K562 (cell line): ENCODE results near the gene GALNT5. TPM values are rescaled to one million over a fixed set of nuclear protein-coding genes. Genes with fewer than 3 reads are reported as not detected.
A peak's percentile ranks its signal among the peaks of the same experiment; 100 is the strongest.

ENCODE experiments used
- ATAC-seq: fragments of 200-7000 bp; cut with Tn5 transposase; 3 replicates; pipeline ENCODE4 v1.9.1; 2020; ENCODE audit warnings: moderate library complexity
- BruUV-seq: library from RNA; stranded (reverse); fragments of 400-500 nt; replicated peaks from 2 replicates; lab custom pipeline; 2021; lab: Mats Ljungman, UMichigan
- CTCF ChIA-PET: fragments of 300-600 bp; formaldehyde crosslinking; extraction: SDS; loops from one replicate; lab custom pipeline; 2021; ENCODE audit warnings: low intra/inter-chr PET ratio; lab: Yijun Ruan, JAX
- POLR2A ChIA-PET: fragments of 300-600, 350-650 bp; sonication (Branson Sonifier 250); formaldehyde crosslinking; extraction: SDS; loops from one replicate; lab custom pipeline; 2021; ENCODE audit warnings: antibody characterized with exemption, inconsistent platforms; lab: Yijun Ruan, JAX
- DNase-seq, 4 experiments: peaks; one replicate each; pipeline versions ENCODE4 v3.0.0 to v3.0.0-alpha.2; 2011 to 2018; ENCODE audit warnings: low spot score in 3 of 4, mixed read lengths in 3 of 4; ENCODE audit errors: extremely low read depth in 1 of 4
- FAIRE-seq: peaks from 2 replicates; lab custom pipeline; 2011; peaks lifted over from hg19 to GRCh38; lab: Jason Lieb, UNC
- H2AFZ ChIP-seq: 2 replicates; pipeline ENCODE4 v1.6.0; 2011; ENCODE audit warnings: low read depth, low read length, control low read depth, inconsistent platforms
- H3K27ac ChIP-seq: fragments of 200-600 bp; 3 replicates; pipeline ENCODE4 v1.8.0; 2011; ENCODE audit warnings: low read depth, mild to moderate bottlenecking, control low read depth, inconsistent platforms, low read length, moderate library complexity, mixed read lengths; ENCODE audit errors: extremely low read depth
- H3K27me3 ChIP-seq, 2 experiments: fragments of 300-600 bp in 1 of 2; 2 replicates in 1 of 2; 3 replicates in 1 of 2; pipeline versions ENCODE4 v1.6.0 to v1.8.0; 2011; ENCODE audit warnings: inconsistent platforms in 2 of 2, low read length in 2 of 2, mild to moderate bottlenecking in 1 of 2, mixed read lengths in 1 of 2, moderate library complexity in 1 of 2; ENCODE audit not compliant: control insufficient read depth in 2 of 2, insufficient read depth in 2 of 2
- H3K36me3 ChIP-seq: fragments of 300-600 bp; 3 replicates; pipeline ENCODE4 v1.8.0; 2011; ENCODE audit warnings: mild to moderate bottlenecking, low read length, inconsistent platforms; ENCODE audit not compliant: control insufficient read depth, insufficient read depth
- H3K4me1 ChIP-seq, 2 experiments: fragments of 200-600 bp in 1 of 2; replicated peaks in 1 of 2; 2 replicates in 1 of 2; 3 replicates in 1 of 2; pipeline versions ENCODE4 v1.5.1 to v1.8.0; 2011; ENCODE audit warnings: inconsistent platforms in 2 of 2, low read length in 2 of 2, mild to moderate bottlenecking in 1 of 2, mixed read lengths in 1 of 2, moderate library complexity in 1 of 2; ENCODE audit not compliant: control insufficient read depth in 2 of 2, insufficient read depth in 2 of 2
- H3K4me2 ChIP-seq: 2 replicates; pipeline ENCODE4 v1.6.1; 2011; ENCODE audit warnings: low read length, control low read depth, inconsistent platforms, mixed read lengths; ENCODE audit not compliant: insufficient read depth
- H3K4me3 ChIP-seq: fragments of 200-600 bp; sonication (generic), shearing (Covaris generic); 2 replicates; pipeline ENCODE4 v1.5.1; 2016; ENCODE audit warnings: control low read depth, inconsistent platforms
- H3K79me2 ChIP-seq: fragments of 200-600 bp; 3 replicates; pipeline ENCODE4 v1.8.0; 2011; ENCODE audit warnings: low read length, inconsistent platforms; ENCODE audit not compliant: control insufficient read depth, insufficient read depth
- H3K9ac ChIP-seq, 2 experiments: 2 replicates each; pipeline versions ENCODE4 v1.6.0 to v1.6.1; 2011; ENCODE audit warnings: low read depth in 2 of 2, low read length in 2 of 2, control low read depth in 1 of 2, inconsistent platforms in 1 of 2, mild to moderate bottlenecking in 1 of 2, mixed read lengths in 1 of 2; ENCODE audit not compliant: insufficient read depth in 1 of 2
- H3K9me1 ChIP-seq: one replicate; pipeline ENCODE4 v1.6.0; 2011; ENCODE audit warnings: inconsistent platforms, mild to moderate bottlenecking, low read length, moderate library complexity; ENCODE audit not compliant: control insufficient read depth, insufficient read depth
- H3K9me3 ChIP-seq: replicated peaks from 2 replicates; pipeline ENCODE4 v1.5.1; 2011; ENCODE audit warnings: low read depth, low read length, inconsistent platforms; ENCODE audit not compliant: control insufficient read depth, insufficient read depth
- H4K20me1 ChIP-seq: replicated peaks from 2 replicates; pipeline ENCODE4 v1.6.1; 2011; ENCODE audit warnings: low read length, inconsistent platforms, mixed read lengths; ENCODE audit not compliant: control insufficient read depth, insufficient read depth
- CEBPG ChIP-seq, 3 experiments: fragments of 200-800 bp in 1 of 3; sonication (Bioruptor generic) in 1 of 3; sonication (generic) in 1 of 3; formaldehyde crosslinking in 1 of 3; IDR thresholded peaks in 2 of 3; conservative IDR thresholded peaks in 1 of 3; 2 replicates each; pipeline versions ENCODE4 v1.6.1 to v1.8.0; 2016 to 2022; ENCODE audit warnings: missing compliant biosample characterization in 2 of 3, missing genetic modification characterization in 2 of 3, mild to moderate bottlenecking in 1 of 3, missing genetic modification reagents in 1 of 3
- CHCHD3 ChIP-seq: fragments of 250-450 bp; sonication (Bioruptor Pico); IDR thresholded peaks from 2 replicates; pipeline ENCODE4 v2.1.2; 2022; ENCODE audit warnings: mild to moderate bottlenecking
- L3MBTL2 ChIP-seq: fragments of 450-650 bp; IDR thresholded peaks from 2 replicates; pipeline ENCODE4 v1.6.1; 2016; ENCODE audit warnings: mild to moderate bottlenecking, moderate library complexity
- MEF2A ChIP-seq: IDR thresholded peaks from 2 replicates; pipeline ENCODE4 v1.6.1; 2011; ENCODE audit warnings: low read depth, mild to moderate bottlenecking, low read length, moderate library complexity; ENCODE audit not compliant: control insufficient read depth
- MTA2 ChIP-seq: fragments of 450-650 bp; IDR thresholded peaks from 2 replicates; pipeline ENCODE4 v1.6.1; 2016; ENCODE audit warnings: low read depth
- NCOA4 ChIP-seq: fragments of 450-650 bp; IDR thresholded peaks from 2 replicates; pipeline ENCODE4 v1.6.1; 2018; ENCODE audit warnings: mild to moderate bottlenecking; ENCODE audit not compliant: partially characterized antibody
- PREB ChIP-seq: sonication (generic); formaldehyde crosslinking; IDR thresholded peaks from 2 replicates; pipeline ENCODE4 v1.8.1; 2023; ENCODE audit warnings: mild to moderate bottlenecking, missing genetic modification reagents
- SIN3A ChIP-seq, 2 experiments: fragments of 150-350 bp in 1 of 2; IDR thresholded peaks; 2 replicates each; pipeline ENCODE4 v1.6.1; 2011 to 2016; ENCODE audit warnings: borderline replicate concordance in 2 of 2, low read depth in 2 of 2, low read length in 2 of 2, mild to moderate bottlenecking in 2 of 2, moderate library complexity in 2 of 2; ENCODE audit not compliant: control insufficient read depth in 1 of 2
- ZEB2 ChIP-seq: fragments of 450-650 bp; IDR thresholded peaks from 2 replicates; pipeline ENCODE4 v1.6.1; 2016
- ZNF232 ChIP-seq: sonication (generic); formaldehyde crosslinking; IDR thresholded peaks from 2 replicates; pipeline ENCODE4 v1.8.0; 2022; ENCODE audit warnings: mild to moderate bottlenecking, missing genetic modification reagents
- ZNF79 ChIP-seq: fragments of 250-450 bp; sonication (Bioruptor Pico); IDR thresholded peaks from 2 replicates; pipeline ENCODE4 v1.4.0; 2020; ENCODE audit warnings: low read depth, mild to moderate bottlenecking, moderate library complexity
- WGBS: fragments of 100-300 bp; shearing (Covaris generic); methylation state at CpG from one replicate; pipeline ENCODE4 v1.1.6; 2016; ENCODE audit warnings: low coverage, mixed read lengths; ENCODE audit not compliant: insufficient coverage; ENCODE audit errors: missing lambda C conversion rate; 5-methylcytosine and 5-hydroxymethylcytosine counted together
- in situ Hi-C: fragments of 300-500 bp; cut with MboI; formaldehyde crosslinking; loops from 4 replicates; pipeline ENCODE4 v1.15.0; 2018; ENCODE audit warnings: inconsistent platforms, mixed read lengths
- intact Hi-C: fragments of 100-400 bp; cut with micrococcal nuclease; formaldehyde crosslinking; loops from 2 replicates; pipeline ENCODE4 v1.14.2; 2022
- polyA plus RNA-seq, 8 experiments: library from polyadenylated mRNA; depleted of rRNA in 4 of 8; stranded (reverse) in 5 of 8; unstranded in 3 of 8; fragments of >200 nt; fragmentation: Nextera tagmentation in 2 of 8; fragmentation: Illumina TruSeq in 1 of 8; extraction: Ambion mirVana in 2 of 8; extraction: Trizol in 1 of 8; gene quantifications; 2 replicates each; pipeline versions ENCODE4 v1.2.1 to v1.2.3, GENCODE V29; 2011 to 2014; ENCODE audit warnings: inconsistent platforms in 1 of 8, missing spikeins in 1 of 8
- total RNA-seq, 7 experiments: library from RNA; depleted of rRNA in 6 of 7; stranded (reverse); fragments of >200 nt in 6 of 7; fragmentation: Illumina TruSeq in 2 of 7; extraction: Trizol in 2 of 7; gene quantifications; 2 replicates each; pipeline versions ENCODE4 v1.2.1 to v1.2.3, GENCODE V29; 2011 to 2021; ENCODE audit warnings: low replicate concordance in 1 of 7
- TF ChIP-seq, protein P1 (sequence below): fragments of 450-650 bp; IDR thresholded peaks from 2 replicates; pipeline ENCODE4 v1.6.1; 2017; ENCODE audit warnings: antibody characterized with exemption, mild to moderate bottlenecking
- TF ChIP-seq, protein P2 (sequence below): IDR thresholded peaks from 2 replicates; pipeline ENCODE4 v1.6.1; 2016; ENCODE audit warnings: missing genetic modification characterization, missing compliant biosample characterization
- TF ChIP-seq, protein P3 (sequence below): fragments of 450-650 bp; IDR thresholded peaks from 2 replicates; pipeline ENCODE4 v1.6.1; 2016; ENCODE audit warnings: missing biosample characterization, missing genetic modification characterization

GALNT5 gene
- total and polyA plus RNA-seq, 9 of the 15 experiments (the other 6 are each of a cell fraction or from before 2014, with no cell fraction given): 21.6 to 73.0 (median 54.7) TPM

- Histone ChIP-seq H3K9ac (peak overlapping the region in 1 of 2 experiments; percentile 36; a peak in 2 of 4 replicates), H3K4me1 (peaks cover 3 to 17% of the 10 kb centered on the region in 2 experiments), H3K4me2 (peak overlapping the region; percentile 44; the same call in 1 of the 2 replicates), H3K27ac (peak overlapping the region; percentile 68), H4K20me1 (no peaks in the 10 kb centered on the region), H3K4me3 (no peak overlapping the region), H3K9me1 (no peaks in the 10 kb centered on the region), H3K36me3 (no peaks in the 10 kb centered on the region), H3K79me2 (no peaks in the 10 kb centered on the region), H2AFZ (peak overlapping the region; percentile 76), H3K27me3 (no peaks in the 10 kb centered on the region), H3K9me3 (peaks cover 5% of the 10 kb centered on the region; the same call in 1 of the 2 replicates)
- peak; percentile 80 for FAIRE-seq
- ATAC-seq: peak; percentile 76
- intact Hi-C loops (no loop called here), in situ Hi-C loops (no loop called here)
- BruUV-seq: no TSS peak
- DNase-seq: peak in 2 of 4 experiments; percentile 67 to 79
- ChIA-PET CTCF (no interaction called here), POLR2A (no interaction called here)
- WGBS: 4% methylated on average over 4 of the region's 4 CpGs
- TF ChIP-seq CHCHD3 (CRISPR knock-in tag): no peak
- no peak for TF ChIP-seq MTA2
- TF ChIP-seq SIN3A (IDR thresholded peaks at IDR 0.05; ENCODE audit: borderline replicate concordance in 2 of 2, control insufficient read depth in 1 of 2, low read depth in 2 of 2, low read length in 2 of 2): no peak
- peak; percentile 95 for TF ChIP-seq MEF2A
- peak; percentile 85 for TF ChIP-seq ZNF79 (CRISPR knock-in tag)
- TF ChIP-seq, protein P1, sequence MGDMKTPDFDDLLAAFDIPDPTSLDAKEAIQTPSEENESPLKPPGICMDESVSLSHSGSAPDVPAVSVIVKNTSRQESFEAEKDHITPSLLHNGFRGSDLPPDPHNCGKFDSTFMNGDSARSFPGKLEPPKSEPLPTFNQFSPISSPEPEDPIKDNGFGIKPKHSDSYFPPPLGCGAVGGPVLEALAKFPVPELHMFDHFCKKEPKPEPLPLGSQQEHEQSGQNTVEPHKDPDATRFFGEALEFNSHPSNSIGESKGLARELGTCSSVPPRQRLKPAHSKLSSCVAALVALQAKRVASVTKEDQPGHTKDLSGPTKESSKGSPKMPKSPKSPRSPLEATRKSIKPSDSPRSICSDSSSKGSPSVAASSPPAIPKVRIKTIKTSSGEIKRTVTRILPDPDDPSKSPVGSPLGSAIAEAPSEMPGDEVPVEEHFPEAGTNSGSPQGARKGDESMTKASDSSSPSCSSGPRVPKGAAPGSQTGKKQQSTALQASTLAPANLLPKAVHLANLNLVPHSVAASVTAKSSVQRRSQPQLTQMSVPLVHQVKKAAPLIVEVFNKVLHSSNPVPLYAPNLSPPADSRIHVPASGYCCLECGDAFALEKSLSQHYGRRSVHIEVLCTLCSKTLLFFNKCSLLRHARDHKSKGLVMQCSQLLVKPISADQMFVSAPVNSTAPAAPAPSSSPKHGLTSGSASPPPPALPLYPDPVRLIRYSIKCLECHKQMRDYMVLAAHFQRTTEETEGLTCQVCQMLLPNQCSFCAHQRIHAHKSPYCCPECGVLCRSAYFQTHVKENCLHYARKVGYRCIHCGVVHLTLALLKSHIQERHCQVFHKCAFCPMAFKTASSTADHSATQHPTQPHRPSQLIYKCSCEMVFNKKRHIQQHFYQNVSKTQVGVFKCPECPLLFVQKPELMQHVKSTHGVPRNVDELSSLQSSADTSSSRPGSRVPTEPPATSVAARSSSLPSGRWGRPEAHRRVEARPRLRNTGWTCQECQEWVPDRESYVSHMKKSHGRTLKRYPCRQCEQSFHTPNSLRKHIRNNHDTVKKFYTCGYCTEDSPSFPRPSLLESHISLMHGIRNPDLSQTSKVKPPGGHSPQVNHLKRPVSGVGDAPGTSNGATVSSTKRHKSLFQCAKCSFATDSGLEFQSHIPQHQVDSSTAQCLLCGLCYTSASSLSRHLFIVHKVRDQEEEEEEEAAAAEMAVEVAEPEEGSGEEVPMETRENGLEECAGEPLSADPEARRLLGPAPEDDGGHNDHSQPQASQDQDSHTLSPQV: peak; percentile 51; the same call in 1 of the 2 replicates
- no peak for TF ChIP-seq ZNF232 (CRISPR knock-in tag)
- no peak for TF ChIP-seq ZEB2
- no peak for TF ChIP-seq NCOA4
- TF ChIP-seq, protein P2, sequence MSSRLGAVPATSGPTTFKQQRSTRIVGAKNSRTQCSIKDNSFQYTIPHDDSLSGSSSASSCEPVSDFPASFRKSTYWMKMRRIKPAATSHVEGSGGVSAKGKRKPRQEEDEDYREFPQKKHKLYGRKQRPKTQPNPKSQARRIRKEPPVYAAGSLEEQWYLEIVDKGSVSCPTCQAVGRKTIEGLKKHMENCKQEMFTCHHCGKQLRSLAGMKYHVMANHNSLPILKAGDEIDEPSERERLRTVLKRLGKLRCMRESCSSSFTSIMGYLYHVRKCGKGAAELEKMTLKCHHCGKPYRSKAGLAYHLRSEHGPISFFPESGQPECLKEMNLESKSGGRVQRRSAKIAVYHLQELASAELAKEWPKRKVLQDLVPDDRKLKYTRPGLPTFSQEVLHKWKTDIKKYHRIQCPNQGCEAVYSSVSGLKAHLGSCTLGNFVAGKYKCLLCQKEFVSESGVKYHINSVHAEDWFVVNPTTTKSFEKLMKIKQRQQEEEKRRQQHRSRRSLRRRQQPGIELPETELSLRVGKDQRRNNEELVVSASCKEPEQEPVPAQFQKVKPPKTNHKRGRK (tag): peak; percentile 6
- no peak for TF ChIP-seq L3MBTL2
- TF ChIP-seq, protein P3, sequence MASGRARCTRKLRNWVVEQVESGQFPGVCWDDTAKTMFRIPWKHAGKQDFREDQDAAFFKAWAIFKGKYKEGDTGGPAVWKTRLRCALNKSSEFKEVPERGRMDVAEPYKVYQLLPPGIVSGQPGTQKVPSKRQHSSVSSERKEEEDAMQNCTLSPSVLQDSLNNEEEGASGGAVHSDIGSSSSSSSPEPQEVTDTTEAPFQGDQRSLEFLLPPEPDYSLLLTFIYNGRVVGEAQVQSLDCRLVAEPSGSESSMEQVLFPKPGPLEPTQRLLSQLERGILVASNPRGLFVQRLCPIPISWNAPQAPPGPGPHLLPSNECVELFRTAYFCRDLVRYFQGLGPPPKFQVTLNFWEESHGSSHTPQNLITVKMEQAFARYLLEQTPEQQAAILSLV (tag): 0 out of 2 replicates have a peak, but pooled peaks have one; percentile 18
- no peak for TF ChIP-seq PREB (CRISPR knock-in tag)
- TF ChIP-seq CEBPG (CRISPR knock-in tag; IDR thresholded peaks at IDR 0.05): no peak
- TF ChIP-seq CEBPG (tag; conservative IDR thresholded peaks at IDR 0.05 in 1 of 2, IDR thresholded peaks at IDR 0.05 in 1 of 2): peak; percentile 24 to 55; a peak in 1 of 4 replicates
Observed at GRCh38 chr2:157233506-157233905, 24.0 kb upstream of the GALNT5 start.
